Left colon (tissue), 2 donors: ENCODE measurements around the gene SPP1. TPM values are rescaled to one million over a fixed set of nuclear protein-coding genes. Genes with fewer than 3 reads are reported as not detected.
"Not testable (repeated sequence)": the region's sequence is repeated elsewhere in the genome, so short reads cannot be mapped to it uniquely, and the experiment has no call there.

Source experiments
- ATAC-seq: fragments of 200-7000 bp; cut with Tn5 transposase; one replicate; pipeline ENCODE4 v1.9.1; 2020; ENCODE audit warnings: mild to moderate bottlenecking, moderate library complexity
- DNase-seq, 2 donors: peaks; one replicate each; pipeline ENCODE4 v3.0.0-alpha.2; 2020
- intact Hi-C, 2 donors: fragments of 100-400 bp; cut with DNase I in 1 of 2; cut with micrococcal nuclease in 1 of 2; formaldehyde crosslinking; loops; one replicate each; pipeline versions ENCODE4 v1.11.2 to v1.14.0; 2022; cut with DNase I, micrococcal nuclease
- total RNA-seq, 2 donors: library from RNA; stranded (reverse); fragmentation: NEBNext Ultra II Directional; extraction: Animal tissue kit (Norgen Biotek cat#: 25700); gene quantifications; one replicate each; pipeline ENCODE4 v1.2.1, GENCODE V29; 2021
- donor health status: DM: no; HTN: no; CAD: no.
- donor health status: DM: yes; HTN: yes; CAD: no.

The SPP1 gene
- total RNA-seq, 2 donors from 2014 or later: 3.7 to 7.6 TPM

DNA sequence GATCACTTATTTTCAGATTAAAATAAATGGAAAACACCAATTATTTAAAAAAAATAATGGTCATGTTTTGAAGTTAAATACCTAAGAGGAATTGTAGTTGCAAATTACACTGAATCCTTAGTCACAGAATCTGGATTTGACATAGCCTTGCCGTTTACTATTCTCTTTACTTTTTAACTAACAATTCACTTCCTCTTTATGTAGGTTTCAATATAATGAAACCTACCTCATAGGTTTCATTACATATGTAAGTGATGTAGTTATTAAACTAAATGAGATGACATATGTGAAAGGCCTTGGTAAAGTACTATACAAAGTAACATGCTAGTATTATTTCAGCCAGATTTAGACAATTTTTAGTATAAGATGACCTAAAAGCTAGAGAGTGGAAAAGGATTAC is 6.5 kb downstream of the SPP1 start:
- intact Hi-C loops: no loop called here
- DNase-seq (no peak), ATAC-seq (no peak)

DNA sequence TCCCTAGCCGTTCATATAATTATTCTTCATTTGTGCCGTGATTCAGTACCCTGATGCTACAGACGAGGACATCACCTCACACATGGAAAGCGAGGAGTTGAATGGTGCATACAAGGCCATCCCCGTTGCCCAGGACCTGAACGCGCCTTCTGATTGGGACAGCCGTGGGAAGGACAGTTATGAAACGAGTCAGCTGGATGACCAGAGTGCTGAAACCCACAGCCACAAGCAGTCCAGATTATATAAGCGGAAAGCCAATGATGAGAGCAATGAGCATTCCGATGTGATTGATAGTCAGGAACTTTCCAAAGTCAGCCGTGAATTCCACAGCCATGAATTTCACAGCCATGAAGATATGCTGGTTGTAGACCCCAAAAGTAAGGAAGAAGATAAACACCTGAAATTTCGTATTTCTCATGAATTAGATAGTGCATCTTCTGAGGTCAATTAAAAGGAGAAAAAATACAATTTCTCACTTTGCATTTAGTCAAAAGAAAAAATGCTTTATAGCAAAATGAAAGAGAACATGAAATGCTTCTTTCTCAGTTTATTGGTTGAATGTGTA is 7.0 kb downstream of the SPP1 start:
- DNase-seq (no peak), ATAC-seq (no peak)
- intact Hi-C loops: no loop called here

DNA sequence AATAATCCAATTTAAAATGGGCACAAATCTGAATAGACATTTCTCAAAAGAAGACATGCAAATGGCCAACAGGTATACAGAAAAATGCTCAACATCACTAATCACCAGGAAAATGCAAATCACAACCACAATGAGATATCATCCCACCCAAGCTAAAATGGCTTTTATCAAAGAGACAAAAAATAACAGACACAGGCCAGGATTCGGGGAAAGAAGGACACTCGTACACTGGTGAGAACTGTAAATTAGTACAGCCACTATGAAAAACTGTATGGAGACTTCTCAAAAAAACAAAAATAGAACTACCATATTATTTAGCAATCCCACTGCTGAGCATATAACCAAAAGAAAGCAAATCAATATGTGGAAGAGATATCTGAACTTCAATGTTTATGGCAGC is 8.5 kb downstream of the SPP1 start:
- no peak for DNase-seq
- no peak for ATAC-seq
- intact Hi-C loops: no loop called here

DNA sequence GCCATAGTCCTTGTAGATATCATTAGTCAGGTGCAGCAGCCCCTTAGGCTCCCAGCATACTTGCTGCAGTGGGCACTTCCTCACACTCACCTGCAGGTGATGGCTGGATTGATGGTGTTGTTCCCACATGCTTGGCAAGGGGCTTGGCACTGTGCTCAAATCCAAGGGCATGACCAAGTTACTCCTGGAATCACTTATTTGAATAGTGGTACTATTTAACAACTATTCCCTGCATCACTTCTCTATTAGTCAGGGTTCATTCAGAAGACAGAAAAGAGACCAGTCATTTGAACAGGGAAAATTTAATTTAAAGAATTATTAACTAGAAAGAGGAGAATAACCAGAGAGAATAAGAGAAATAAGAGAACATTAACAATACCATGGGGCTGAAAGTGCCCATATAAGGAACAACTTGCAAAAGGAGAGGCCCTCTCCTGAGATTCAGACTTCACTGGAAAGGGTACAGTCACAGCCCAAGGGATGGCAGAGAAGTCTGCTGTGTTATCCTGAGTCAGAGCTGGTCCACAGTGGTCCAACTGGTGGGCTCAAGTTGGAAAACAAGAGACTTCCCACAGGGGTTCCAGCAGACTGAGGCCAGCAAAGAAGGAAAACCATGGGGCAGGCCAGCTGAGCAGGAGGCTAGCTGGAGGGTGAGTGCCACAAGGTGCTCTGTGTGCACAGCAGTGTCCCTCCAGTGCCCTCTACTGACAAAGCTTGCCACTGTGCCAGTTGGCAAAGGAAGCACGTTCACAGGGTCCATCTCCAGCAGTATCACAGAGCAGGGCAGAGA is 9.8 kb downstream of the SPP1 start:
- DNase-seq: peak; percentile 41 to 47
- intact Hi-C loops: no loop called here
- ATAC-seq: peak; percentile 85

DNA sequence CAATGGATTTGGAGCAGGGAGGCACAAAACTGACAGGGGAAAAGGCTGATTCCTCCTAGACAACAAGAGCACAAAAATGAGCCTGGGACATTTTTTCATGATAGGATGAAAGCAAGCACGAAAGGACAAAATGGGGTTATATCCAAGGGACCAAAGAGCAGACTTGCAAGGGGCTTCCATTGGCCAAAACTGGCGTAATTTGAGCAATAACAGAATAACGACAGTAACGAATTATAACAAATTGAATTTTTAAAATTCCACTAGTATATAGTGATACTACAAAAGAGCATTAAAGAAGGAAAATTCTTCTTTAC is 10.3 kb downstream of the SPP1 start:
- DNase-seq (no peak), ATAC-seq (no peak)
- intact Hi-C loops: no loop called here

DNA sequence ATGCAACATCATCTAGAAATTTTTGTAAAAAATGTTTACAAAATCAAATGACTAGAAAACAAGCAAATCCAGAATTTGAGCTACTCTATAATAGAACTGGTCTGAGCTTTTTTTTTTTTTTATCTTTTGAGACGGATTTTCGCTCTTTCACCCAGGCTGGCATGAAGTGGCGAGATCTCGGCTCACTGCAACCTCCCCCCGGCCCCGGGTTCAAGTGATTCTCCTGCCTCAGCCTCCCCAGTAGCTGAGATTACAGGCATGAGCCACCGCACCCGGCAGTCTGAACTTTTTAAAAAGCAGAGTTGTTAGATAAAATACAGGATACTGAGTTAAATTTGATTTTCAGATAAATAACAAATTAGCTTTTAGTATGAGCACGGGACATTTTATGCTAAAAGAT is 11.0 kb downstream of the SPP1 start:
- no peak for DNase-seq
- no peak for ATAC-seq
- intact Hi-C loops: no loop called here

DNA sequence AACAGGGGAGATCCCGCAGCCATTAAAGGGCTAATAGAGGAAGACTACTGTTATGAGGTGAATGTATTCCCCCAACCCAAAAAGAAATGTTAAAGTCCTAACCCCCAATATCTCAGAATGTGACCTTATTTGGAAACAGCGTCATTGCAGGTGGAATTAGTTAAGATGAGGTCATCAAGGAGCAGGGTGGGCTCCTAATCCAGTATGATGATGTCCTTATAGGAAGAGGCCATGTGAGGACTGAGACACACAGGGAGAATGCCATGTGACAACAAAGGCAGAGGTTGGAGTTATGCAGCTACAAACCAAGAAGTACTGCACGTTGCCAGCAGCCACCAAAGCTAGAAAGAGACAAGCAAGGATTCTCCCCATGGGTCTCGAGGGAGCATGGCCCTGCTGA is 14.3 kb downstream of the SPP1 start:
- DNase-seq (no peak), ATAC-seq (no peak)
- intact Hi-C loops: no loop called here

DNA sequence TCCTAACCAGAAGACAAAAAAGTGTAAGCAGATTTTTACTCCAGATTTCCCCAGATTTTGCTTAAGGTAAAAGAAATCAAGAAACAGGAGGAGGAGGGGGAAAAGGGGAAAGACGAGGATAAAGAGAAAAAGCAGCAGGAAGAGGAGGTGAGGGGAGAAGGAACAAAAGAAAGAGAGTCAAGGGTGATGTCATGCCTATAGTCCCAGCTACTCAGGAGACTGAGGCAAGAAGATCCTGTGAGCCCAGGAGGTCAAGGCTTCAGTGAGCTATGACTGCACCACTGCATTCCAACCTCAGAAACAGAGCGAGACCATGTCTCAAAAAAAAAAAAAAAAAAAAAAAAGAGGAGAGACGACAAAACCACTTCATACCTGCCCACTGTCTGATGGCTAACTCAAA is 19.9 kb downstream of the SPP1 start:
- no peak for DNase-seq
- no peak for ATAC-seq

DNA sequence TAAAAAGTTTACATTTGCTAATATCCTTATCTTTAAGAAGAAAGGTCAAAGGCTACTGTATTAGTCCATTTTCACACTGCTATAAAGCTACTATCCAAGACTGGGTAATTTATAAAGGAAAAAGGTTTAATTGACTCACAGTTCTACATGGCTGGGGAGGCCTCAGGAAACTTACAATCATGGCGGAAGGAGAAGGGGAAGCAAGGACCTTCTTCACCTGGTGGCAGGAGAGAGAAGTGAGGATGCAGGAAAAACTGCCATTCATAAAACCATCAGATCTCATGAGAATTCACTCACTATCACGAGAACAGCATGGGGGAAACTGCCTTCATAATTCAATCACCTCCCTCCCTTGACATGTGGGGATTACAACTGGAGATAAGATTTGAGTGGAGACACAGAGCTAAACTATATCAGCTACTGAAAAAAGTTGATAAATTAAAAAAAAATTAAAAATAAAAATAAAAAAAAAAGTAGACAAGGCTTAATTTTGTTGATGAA is 23.7 kb downstream of the SPP1 start:
- intact Hi-C loops, ATAC-seq, DNase-seq: not testable (repeated sequence)

More for the DNA sequence above, 19.9 kb downstream of the SPP1 start:
- intact Hi-C loops: no loop called here

DNA sequence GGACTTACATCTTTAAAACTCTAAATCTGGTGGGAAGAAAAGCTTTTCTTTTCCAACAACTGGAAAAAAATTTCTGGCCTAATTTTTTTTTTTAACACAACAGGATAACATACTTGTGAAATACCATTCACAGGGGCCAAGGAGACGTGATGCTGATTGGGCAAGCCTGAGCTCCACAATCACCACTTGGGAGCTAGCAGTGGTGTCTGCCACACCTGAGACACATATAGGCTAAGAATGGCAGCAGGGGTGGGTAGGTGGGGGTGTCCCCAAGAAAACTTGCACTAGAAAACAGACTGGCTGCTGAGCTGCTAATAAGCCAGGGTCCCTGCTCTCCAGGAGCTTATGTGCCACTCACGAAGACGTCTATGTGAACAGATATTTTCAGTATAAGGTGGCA is 26.4 kb downstream of the SPP1 start:
- intact Hi-C loops: loop anchor here in 1 of 2 donors (10.0 kb wide), 1 partner anchor 467 kb away; no protein-coding TSS in a partner anchor
- ATAC-seq (no peak), DNase-seq (no peak)

DNA sequence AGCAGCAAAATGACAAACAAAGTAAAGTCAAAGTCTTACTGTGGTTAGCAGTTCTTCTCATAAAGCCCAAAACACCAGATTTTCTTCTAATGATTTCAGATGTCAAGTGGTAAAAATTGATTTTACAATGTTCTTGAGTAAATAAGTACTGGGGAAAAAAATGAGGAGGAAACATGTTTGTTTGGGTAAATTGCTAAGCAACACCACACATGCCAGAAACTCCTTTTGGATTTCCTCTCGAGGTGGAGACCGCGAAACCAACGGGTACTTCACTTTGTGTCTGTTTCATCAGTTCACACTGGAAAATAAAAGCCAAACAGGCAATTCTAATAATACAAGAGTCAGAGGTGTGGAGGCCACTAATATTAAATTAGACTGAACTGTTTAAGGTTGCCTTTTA is 27.3 kb downstream of the SPP1 start:
- DNase-seq (no peak), ATAC-seq (no peak)
- intact Hi-C loops: loop anchor here in 1 of 2 donors (10.0 kb wide), 1 partner anchor 468 kb away; no protein-coding TSS in a partner anchor

DNA sequence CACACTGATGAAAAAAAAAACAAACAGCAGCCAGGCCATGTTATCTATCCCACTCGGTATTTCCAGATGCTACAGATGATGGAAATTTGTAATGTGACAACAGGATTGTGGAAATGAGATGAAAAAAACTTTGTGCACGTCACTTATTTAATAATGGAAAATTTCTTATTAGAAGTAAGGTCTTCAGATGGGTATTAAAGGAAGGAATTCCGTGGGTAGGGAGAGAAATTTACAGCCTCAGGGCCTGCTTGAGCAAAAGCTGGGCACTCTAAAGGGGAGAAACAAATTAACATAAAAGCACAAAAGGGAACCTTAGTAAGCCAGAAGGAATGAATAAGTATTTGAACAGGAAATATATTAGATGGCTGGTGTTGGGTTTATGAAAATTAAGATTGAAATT is 27.7 kb downstream of the SPP1 start:
- DNase-seq (no peak), ATAC-seq (no peak)
- intact Hi-C loops: loop anchor here in 1 of 2 donors (10.0 kb wide), 1 partner anchor 468 kb away; no protein-coding TSS in a partner anchor

DNA sequence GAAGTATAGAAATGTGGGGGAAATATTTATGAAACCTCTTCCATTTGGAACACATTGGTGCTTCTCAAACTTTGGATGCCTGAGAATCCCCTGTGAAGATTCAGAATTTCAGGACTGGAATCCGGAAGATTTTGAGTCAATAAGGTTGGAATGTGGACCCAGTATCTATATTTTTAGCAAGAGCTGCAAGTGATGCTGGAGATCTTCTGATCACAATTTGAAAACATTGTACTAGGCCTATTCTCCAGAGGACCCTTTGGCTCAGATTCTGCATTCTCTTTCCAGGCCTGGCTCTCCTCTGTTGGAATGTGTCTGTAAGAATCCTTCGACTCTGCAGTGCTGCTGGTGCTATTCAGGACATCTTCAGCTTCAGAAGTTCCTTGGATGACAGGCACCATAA is 29.6 kb downstream of the SPP1 start:
- intact Hi-C loops: loop anchor here in 1 of 2 donors (10.0 kb wide), 1 partner anchor 470 kb away; no protein-coding TSS in a partner anchor
- DNase-seq (no peak), ATAC-seq (no peak)

DNA sequence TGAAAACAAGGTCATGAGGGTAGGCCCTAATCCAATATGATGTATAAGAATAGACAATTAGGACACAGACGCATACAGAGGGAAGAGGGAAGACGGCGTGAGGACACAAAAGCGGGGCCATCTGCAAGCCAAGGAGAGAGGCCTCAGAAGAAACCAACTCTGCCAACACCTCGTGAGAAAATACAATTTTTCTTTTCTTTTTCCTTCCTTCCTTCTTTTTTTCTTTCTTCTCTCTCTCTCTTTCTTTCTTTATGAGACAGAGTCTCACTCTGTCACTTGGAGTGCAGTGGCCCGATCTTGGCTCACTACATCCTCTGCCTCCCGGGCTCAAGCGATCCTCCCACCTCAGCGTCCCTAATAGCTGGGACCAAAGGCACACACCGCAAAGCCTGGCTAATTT is 30.4 kb downstream of the SPP1 start:
- DNase-seq (no peak), ATAC-seq (no peak)
- intact Hi-C loops: loop anchor here in 1 of 2 donors (10.0 kb wide), 1 partner anchor 471 kb away; no protein-coding TSS in a partner anchor

DNA sequence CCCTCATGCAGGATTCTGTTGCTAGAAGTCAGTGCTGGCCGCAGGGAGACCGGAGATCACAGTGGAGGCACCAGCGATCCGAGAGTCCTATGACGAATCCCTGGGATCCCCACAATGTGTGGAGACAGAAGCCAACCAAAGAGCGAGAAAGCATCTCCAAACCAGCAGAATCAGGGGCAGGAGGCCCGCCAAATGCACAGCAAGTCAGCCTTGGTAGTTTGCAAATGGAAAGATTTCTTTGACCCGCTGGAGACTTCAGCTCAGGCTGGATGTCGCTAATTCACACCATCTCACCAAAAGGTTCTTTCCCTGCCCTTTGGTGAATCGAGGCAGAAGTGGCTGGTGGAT is 31.4 kb downstream of the SPP1 start:
- DNase-seq: no peak
- ATAC-seq: no peak
- intact Hi-C loops: loop anchor here in 1 of 2 donors (10.0 kb wide), 1 partner anchor 472 kb away; no protein-coding TSS in a partner anchor

DNA sequence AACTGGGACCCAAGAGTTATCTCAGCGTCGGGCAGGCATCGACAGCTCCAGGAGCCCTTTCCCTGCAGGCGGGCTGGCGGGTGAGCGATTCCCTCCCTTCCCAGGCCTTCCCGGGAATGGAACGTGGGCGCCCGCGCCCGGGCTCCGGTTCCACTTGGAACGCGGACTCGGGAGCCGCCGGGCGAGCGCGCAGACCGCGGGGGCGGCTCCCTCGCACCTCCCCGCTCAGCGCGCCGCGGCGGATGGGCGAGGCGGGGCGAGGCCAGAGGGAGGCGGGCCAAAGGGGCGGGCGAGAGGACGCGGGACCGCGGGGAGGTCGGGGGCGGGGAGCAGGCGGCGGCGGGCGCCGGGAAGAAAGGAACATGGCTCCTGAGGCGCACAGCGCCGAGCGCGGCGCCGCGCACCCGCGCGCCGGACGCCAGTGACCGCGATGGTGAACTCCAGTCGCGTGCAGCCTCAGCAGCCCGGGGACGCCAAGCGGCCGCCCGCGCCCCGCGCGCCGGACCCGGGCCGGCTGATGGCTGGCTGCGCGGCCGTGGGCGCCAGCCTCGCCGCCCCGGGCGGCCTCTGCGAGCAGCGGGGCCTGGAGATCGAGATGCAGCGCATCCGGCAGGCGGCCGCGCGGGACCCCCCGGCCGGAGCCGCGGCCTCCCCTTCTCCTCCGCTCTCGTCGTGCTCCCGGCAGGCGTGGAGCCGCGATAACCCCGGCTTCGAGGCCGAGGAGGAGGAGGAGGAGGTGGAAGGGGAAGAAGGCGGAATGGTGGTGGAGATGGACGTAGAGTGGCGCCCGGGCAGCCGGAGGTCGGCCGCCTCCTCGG is 32.0 kb downstream of the SPP1 start, which contains the start of gene PKD2:
TSS of gene PKD2 (plus strand) at position 332 of the 818 bp plus-strand sequence. CDS start at position 431, 99 bp downstream.
- ATAC-seq (peak; percentile 98), DNase-seq (peak; percentile 80 to 88)
- intact Hi-C loops: loop anchor here in 1 of 2 donors (10.0 kb wide), 1 partner anchor 473 kb away; no protein-coding TSS in a partner anchor

DNA sequence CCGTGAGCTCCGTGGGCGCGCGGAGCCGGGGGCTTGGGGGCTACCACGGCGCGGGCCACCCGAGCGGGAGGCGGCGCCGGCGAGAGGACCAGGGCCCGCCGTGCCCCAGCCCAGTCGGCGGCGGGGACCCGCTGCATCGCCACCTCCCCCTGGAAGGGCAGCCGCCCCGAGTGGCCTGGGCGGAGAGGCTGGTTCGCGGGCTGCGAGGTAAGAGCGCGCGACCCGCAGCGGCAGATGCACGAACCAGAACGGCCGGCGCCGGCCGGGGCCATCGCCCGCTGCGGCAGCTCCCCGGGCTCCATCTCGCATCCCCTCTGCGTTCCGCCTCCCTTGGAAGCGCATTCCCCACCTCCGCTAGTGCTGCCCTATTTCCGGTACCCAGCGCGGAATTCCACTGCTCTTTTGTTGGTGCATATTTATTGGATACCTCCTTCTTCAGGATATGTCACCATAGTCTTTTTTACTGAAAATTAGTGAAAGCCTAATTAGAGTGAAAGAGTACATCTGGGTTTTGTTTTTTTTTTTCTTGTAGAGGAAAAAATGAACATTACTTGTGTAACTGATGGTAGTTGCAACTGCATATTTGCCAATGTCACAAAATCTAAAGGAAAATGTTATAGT is 32.7 kb downstream of the SPP1 start:
- ATAC-seq (peak; percentile 42), DNase-seq (peak in 1 of 2 donors; percentile 47)
- intact Hi-C loops: loop anchor here in 1 of 2 donors (10.0 kb wide), 1 partner anchor 473 kb away; no protein-coding TSS in a partner anchor

DNA sequence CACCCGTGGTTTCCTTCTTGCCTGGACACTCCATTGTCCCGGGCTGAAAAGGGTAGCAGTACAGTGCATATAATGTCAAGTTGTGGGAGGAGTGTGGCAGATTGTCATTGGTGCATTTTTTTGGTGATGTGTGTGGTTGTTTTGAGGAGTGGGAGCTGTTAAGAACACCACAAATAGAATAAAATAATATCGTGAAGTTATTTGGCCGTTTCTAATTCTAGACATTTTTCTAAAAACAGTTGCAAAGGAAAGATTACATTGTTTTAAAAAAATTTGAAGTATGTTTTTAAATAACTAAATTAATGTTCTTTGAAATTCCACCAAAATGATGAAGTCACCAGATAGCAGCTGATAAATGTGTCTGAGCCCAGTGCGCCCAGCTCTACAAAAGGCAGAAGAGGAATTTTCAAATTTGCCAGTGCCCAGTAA is 33.2 kb downstream of the SPP1 start:
- ATAC-seq (no peak), DNase-seq (no peak)
- intact Hi-C loops: loop anchor here in 1 of 2 donors (10.0 kb wide), 1 partner anchor 474 kb away; no protein-coding TSS in a partner anchor
